ENCODE data around the gene METTL21C. TPM values are rescaled to one million over a fixed set of nuclear protein-coding genes. Genes with fewer than 3 reads are reported as not detected.

The METTL21C gene
- polyA plus RNA-seq, 1 donor from 2014 or later: not detected

DNA sequence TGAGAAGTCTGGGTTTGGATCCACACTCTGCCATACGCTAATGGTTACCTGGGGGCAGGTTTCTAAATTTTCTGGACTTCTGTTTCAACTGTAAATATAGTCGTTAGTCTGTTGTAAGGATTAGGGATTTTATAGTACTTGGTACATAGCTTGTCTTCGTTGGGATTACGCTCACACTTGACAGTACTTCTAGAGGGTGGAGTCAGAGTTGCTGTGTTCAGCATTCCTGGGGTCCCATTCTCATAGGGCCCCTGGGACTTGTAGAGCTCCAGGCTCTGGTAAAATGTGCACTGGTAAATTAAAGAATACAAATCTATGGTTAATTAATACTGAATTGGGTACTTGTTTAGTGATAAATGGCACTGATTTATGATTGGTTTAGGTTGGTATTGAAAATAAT is 52.8 kb downstream of the METTL21C start:
- no peaks in the 10 kb centered on the region for H3K9me2 ChIP-seq (ENCODE audit: insufficient read depth, low read length)
- H3K79me2 ChIP-seq (replicated peaks; ENCODE audit: insufficient read depth, low read length): no peaks in the 10 kb centered on the region
- no peak overlapping the region for H2AFZ ChIP-seq (ENCODE audit: low read depth, low read length)
- H3K27ac ChIP-seq (ENCODE audit: low read length): no peak overlapping the region
- TF ChIP-seq SMC3 (conservative IDR thresholded peaks at IDR 0.05; ENCODE audit: poor library complexity) (no peak), RAD21 (conservative IDR thresholded peaks at IDR 0.05) (no peak), EZH2 (IDR thresholded peaks at IDR 0.05; ENCODE audit: borderline replicate concordance, insufficient read depth, low read length, poor library complexity, severe bottlenecking) (no peak), EP300 (conservative IDR thresholded peaks at IDR 0.05; ENCODE audit: poor library complexity, severe bottlenecking) (no peak), POLR2AphosphoS5 (IDR thresholded peaks at IDR 0.05) (no peak)
- TF ChIP-seq, protein P1, sequence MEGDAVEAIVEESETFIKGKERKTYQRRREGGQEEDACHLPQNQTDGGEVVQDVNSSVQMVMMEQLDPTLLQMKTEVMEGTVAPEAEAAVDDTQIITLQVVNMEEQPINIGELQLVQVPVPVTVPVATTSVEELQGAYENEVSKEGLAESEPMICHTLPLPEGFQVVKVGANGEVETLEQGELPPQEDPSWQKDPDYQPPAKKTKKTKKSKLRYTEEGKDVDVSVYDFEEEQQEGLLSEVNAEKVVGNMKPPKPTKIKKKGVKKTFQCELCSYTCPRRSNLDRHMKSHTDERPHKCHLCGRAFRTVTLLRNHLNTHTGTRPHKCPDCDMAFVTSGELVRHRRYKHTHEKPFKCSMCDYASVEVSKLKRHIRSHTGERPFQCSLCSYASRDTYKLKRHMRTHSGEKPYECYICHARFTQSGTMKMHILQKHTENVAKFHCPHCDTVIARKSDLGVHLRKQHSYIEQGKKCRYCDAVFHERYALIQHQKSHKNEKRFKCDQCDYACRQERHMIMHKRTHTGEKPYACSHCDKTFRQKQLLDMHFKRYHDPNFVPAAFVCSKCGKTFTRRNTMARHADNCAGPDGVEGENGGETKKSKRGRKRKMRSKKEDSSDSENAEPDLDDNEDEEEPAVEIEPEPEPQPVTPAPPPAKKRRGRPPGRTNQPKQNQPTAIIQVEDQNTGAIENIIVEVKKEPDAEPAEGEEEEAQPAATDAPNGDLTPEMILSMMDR (IDR thresholded peaks at IDR 0.05; ENCODE audit: poor library complexity, severe bottlenecking): no peak
- TF ChIP-seq, protein P2, sequence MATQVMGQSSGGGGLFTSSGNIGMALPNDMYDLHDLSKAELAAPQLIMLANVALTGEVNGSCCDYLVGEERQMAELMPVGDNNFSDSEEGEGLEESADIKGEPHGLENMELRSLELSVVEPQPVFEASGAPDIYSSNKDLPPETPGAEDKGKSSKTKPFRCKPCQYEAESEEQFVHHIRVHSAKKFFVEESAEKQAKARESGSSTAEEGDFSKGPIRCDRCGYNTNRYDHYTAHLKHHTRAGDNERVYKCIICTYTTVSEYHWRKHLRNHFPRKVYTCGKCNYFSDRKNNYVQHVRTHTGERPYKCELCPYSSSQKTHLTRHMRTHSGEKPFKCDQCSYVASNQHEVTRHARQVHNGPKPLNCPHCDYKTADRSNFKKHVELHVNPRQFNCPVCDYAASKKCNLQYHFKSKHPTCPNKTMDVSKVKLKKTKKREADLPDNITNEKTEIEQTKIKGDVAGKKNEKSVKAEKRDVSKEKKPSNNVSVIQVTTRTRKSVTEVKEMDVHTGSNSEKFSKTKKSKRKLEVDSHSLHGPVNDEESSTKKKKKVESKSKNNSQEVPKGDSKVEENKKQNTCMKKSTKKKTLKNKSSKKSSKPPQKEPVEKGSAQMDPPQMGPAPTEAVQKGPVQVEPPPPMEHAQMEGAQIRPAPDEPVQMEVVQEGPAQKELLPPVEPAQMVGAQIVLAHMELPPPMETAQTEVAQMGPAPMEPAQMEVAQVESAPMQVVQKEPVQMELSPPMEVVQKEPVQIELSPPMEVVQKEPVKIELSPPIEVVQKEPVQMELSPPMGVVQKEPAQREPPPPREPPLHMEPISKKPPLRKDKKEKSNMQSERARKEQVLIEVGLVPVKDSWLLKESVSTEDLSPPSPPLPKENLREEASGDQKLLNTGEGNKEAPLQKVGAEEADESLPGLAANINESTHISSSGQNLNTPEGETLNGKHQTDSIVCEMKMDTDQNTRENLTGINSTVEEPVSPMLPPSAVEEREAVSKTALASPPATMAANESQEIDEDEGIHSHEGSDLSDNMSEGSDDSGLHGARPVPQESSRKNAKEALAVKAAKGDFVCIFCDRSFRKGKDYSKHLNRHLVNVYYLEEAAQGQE (IDR thresholded peaks at IDR 0.05; ENCODE audit: borderline replicate concordance): no peak
- H3F3A ChIP-seq (ENCODE audit: insufficient read depth, low read length, poor library complexity, severe bottlenecking): no peaks in the 10 kb centered on the region
- H3K9me3 ChIP-seq (ENCODE audit: low read length): no peaks in the 10 kb centered on the region
- H3K9ac ChIP-seq (ENCODE audit: low read length): no peak overlapping the region
- peaks cover 5% of the 10 kb centered on the region for H3K36me3 ChIP-seq (ENCODE audit: insufficient read depth, low read length)
- H3K4me2 ChIP-seq (ENCODE audit: low read length): no peak overlapping the region
- H4K20me1 ChIP-seq (ENCODE audit: insufficient read depth): no peaks in the 10 kb centered on the region
- H3K27me3 ChIP-seq (ENCODE audit: insufficient read depth, low read depth, low read length): no peaks in the 10 kb centered on the region
- H3K4me3 ChIP-seq (ENCODE audit: low read length): no peak overlapping the region

DNA sequence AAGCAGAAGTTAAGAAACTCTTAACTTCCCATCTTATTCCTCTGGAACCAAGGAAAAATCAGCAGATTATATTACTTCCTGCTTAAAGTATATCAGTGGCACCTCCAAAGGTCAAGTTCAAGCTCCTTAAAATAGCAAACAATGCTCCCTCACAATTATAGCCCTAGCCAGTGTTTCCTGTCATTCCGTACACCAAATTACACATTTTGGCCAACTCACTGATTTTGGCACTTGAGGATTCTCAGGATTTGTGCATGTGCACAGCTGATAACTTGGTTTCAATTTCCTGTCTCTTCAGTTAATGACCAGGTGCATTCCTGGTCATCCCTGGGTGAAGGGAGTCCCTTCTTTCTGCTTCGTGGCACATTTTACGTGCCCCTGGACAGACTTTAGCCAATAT is 56.1 kb downstream of the METTL21C start:
- Histone ChIP-seq H3K27me3 (ENCODE audit: insufficient read depth, low read depth, low read length) (no peaks in the 10 kb centered on the region), H3K4me3 (ENCODE audit: low read length) (no peak overlapping the region), H3K9me2 (ENCODE audit: insufficient read depth, low read length) (no peaks in the 10 kb centered on the region), H2AFZ (ENCODE audit: low read depth, low read length) (no peak overlapping the region), H3K9me3 (ENCODE audit: low read length) (no peaks in the 10 kb centered on the region), H3K4me2 (ENCODE audit: low read length) (no peak overlapping the region), H3K9ac (ENCODE audit: low read length) (no peak overlapping the region), H3K79me2 (replicated peaks; ENCODE audit: insufficient read depth, low read length) (no peaks in the 10 kb centered on the region), H3K36me3 (ENCODE audit: insufficient read depth, low read length) (peaks cover 9% of the 10 kb centered on the region), H3K27ac (ENCODE audit: low read length) (no peak overlapping the region), H4K20me1 (ENCODE audit: insufficient read depth) (no peaks in the 10 kb centered on the region), H3F3A (ENCODE audit: insufficient read depth, low read length, poor library complexity, severe bottlenecking) (no peaks in the 10 kb centered on the region)
- TF ChIP-seq RAD21 (conservative IDR thresholded peaks at IDR 0.05) (no peak), TAF1 (IDR thresholded peaks at IDR 0.05; ENCODE audit: low read depth) (no peak)

Other genes with a start within 250 kb of the METTL21C start
- 42.7 and 45.4 TPM in 2 replicates for gene TPP2, start 98.1 kb downstream of the METTL21C start, polyA plus RNA-seq
- gene TEX30, start 78.7 kb upstream of the METTL21C start, polyA plus RNA-seq: 16.4 and 29.9 TPM in 2 replicates
- gene POGLUT2, start 103.9 kb upstream of the METTL21C start, polyA plus RNA-seq: 31.7 and 51.7 TPM in 2 replicates
- 57.7 and 60.7 TPM in 2 replicates for gene BIVM, start 104.1 kb upstream of the METTL21C start, polyA plus RNA-seq
- gene ERCC5, start 151.0 kb upstream of the METTL21C start, polyA plus RNA-seq: 43.1 and 67.5 TPM in 2 replicates

All from neural cell (in vitro differentiated cells).